SJSA1 (cell line): ENCODE data around the gene LPP. TPM values are rescaled to one million over a fixed set of nuclear protein-coding genes. Genes with fewer than 3 reads are reported as not detected.
"Not testable (repeated sequence)": the region's sequence is repeated elsewhere in the genome, so short reads cannot be mapped to it uniquely, and the experiment has no call there.

Experiments
- DNase-seq, 2 experiments: peaks; one replicate each; pipeline ENCODE4 v3.0.0-alpha.2; 2015 to 2020; ENCODE audit warnings: low spot score in 2 of 2, low read depth in 1 of 2
- H3K27ac ChIP-seq: fragments of 250-450 bp; sonication (Bioruptor Pico); 2 replicates; pipeline ENCODE4 v1.5.1; 2020; ENCODE audit warnings: mild to moderate bottlenecking, moderate library complexity
- H3K27me3 ChIP-seq: fragments of 250-450 bp; sonication (Bioruptor Pico); replicated peaks from 2 replicates; pipeline ENCODE4 v1.5.1; 2020; ENCODE audit warnings: mild to moderate bottlenecking, moderate library complexity
- H3K36me3 ChIP-seq: fragments of 250-450 bp; sonication (Bioruptor Pico); 2 replicates; pipeline ENCODE4 v1.5.1; 2020; ENCODE audit warnings: mild to moderate bottlenecking
- H3K4me1 ChIP-seq: fragments of 250-450 bp; sonication (Bioruptor Pico); replicated peaks from 2 replicates; pipeline ENCODE4 v1.6.1; 2021; ENCODE audit warnings: mild to moderate bottlenecking
- H3K4me3 ChIP-seq: fragments of 250-450 bp; sonication (Bioruptor Pico); 2 replicates; pipeline ENCODE4 v1.5.1; 2020; ENCODE audit warnings: mild to moderate bottlenecking
- H3K9me3 ChIP-seq: fragments of 250-450 bp; sonication (Bioruptor Pico); replicated peaks from 2 replicates; pipeline ENCODE4 v1.5.1; 2020; ENCODE audit warnings: mild to moderate bottlenecking
- total RNA-seq: library from RNA; depleted of rRNA; stranded (reverse); fragments of >200 nt; shearing (Covaris generic); gene quantifications from 2 replicates; pipeline ENCODE4 v1.2.3, GENCODE V29; 2014

LPP gene
- total RNA-seq, 1 experiment from 2014 or later = 132 TPM

GRCh38 chr3:188617988-188618701 lies 464.2 kb downstream of the LPP start:
- no peaks in the 10 kb centered on the region for H3K27me3 ChIP-seq
- no peak for DNase-seq
- no peak overlapping the region for H3K4me3 ChIP-seq
- H3K36me3 ChIP-seq = peaks cover 9% of the 10 kb centered on the region
- H3K27ac ChIP-seq = no peak overlapping the region
- peaks cover under 1% of the 10 kb centered on the region for H3K4me1 ChIP-seq
- H3K9me3 ChIP-seq = no peaks in the 10 kb centered on the region

GRCh38 chr3:188620752-188621151 lies 466.8 kb downstream of the LPP start:
- Histone ChIP-seq H3K36me3 (no peaks in the 10 kb centered on the region; the same call in 1 of the 2 replicates), H3K27ac (no peak overlapping the region), H3K4me1 (peaks cover 26% of the 10 kb centered on the region), H3K27me3 (no peaks in the 10 kb centered on the region), H3K4me3 (no peak overlapping the region), H3K9me3 (no peaks in the 10 kb centered on the region)
- DNase-seq = no peak

- Histone ChIP-seq H3K4me1 (peaks cover 57% of the 10 kb centered on the region), H3K27me3 (no peaks in the 10 kb centered on the region), H3K9me3 (no peaks in the 10 kb centered on the region), H3K36me3 (no peaks in the 10 kb centered on the region), H3K27ac (peak overlapping the region; percentile 53), H3K4me3 (no peak overlapping the region)
- peak; percentile 50 to 67 for DNase-seq
These were observed 470.4 kb downstream of the LPP start for GRCh38 chr3:188624384-188624783.

GRCh38 chr3:188624828-188625227 lies 470.9 kb downstream of the LPP start:
- Histone ChIP-seq H3K4me3 (no peak overlapping the region), H3K36me3 (no peaks in the 10 kb centered on the region), H3K4me1 (peaks cover 57% of the 10 kb centered on the region), H3K27me3 (no peaks in the 10 kb centered on the region), H3K9me3 (no peaks in the 10 kb centered on the region), H3K27ac (peak overlapping the region; percentile 53)
- DNase-seq = no peak

- no peaks in the 10 kb centered on the region for H3K9me3 ChIP-seq
- peak overlapping the region; percentile 82 for H3K27ac ChIP-seq
- H3K27me3 ChIP-seq = no peaks in the 10 kb centered on the region
- peaks cover 14% of the 10 kb centered on the region; the same call in 1 of the 2 replicates for H3K36me3 ChIP-seq
- peak in 1 of 2 experiments; percentile 88 for DNase-seq
- H3K4me1 ChIP-seq = peaks cover 81% of the 10 kb centered on the region
- H3K4me3 ChIP-seq = no peak overlapping the region
These were observed 473.7 kb downstream of the LPP start for GRCh38 chr3:188627652-188628051.

GRCh38 chr3:188631291-188632010 lies 477.5 kb downstream of the LPP start:
- Histone ChIP-seq H3K27ac (peak overlapping the region; percentile 78), H3K36me3 (peaks cover 25% of the 10 kb centered on the region), H3K4me3 (no peak overlapping the region), H3K27me3 (no peaks in the 10 kb centered on the region), H3K9me3 (no peaks in the 10 kb centered on the region), H3K4me1 (peaks cover 67% of the 10 kb centered on the region)
- peak; percentile 59 to 70 for DNase-seq

GRCh38 chr3:188633206-188633605 lies 479.2 kb downstream of the LPP start:
- H3K4me3 ChIP-seq = no peak overlapping the region
- DNase-seq = no peak
- peaks cover 25% of the 10 kb centered on the region for H3K36me3 ChIP-seq
- H3K9me3 ChIP-seq = no peaks in the 10 kb centered on the region
- H3K27me3 ChIP-seq = no peaks in the 10 kb centered on the region
- H3K4me1 ChIP-seq = peaks cover 52% of the 10 kb centered on the region
- H3K27ac ChIP-seq = 0 out of 2 replicates have a peak overlapping the region, but pooled peaks have one; percentile 78

- Histone ChIP-seq H3K27ac (no peak overlapping the region), H3K9me3 (no peaks in the 10 kb centered on the region), H3K27me3 (no peaks in the 10 kb centered on the region), H3K4me3 (no peak overlapping the region), H3K36me3 (peaks cover 25% of the 10 kb centered on the region), H3K4me1 (peaks cover 42% of the 10 kb centered on the region)
- DNase-seq = no peak
These were observed 480.3 kb downstream of the LPP start for GRCh38 chr3:188634285-188634684.

- H3K4me1 ChIP-seq = peaks cover 40% of the 10 kb centered on the region
- H3K27me3 ChIP-seq = no peaks in the 10 kb centered on the region
- H3K27ac ChIP-seq = no peak overlapping the region
- peaks cover 23% of the 10 kb centered on the region for H3K36me3 ChIP-seq
- H3K9me3 ChIP-seq = no peaks in the 10 kb centered on the region
- DNase-seq = peak in 1 of 2 experiments; percentile 28
- no peak overlapping the region for H3K4me3 ChIP-seq
These were observed 481.5 kb downstream of the LPP start for GRCh38 chr3:188635258-188636042.

GRCh38 chr3:188636292-188636691 lies 482.3 kb downstream of the LPP start:
- H3K36me3 ChIP-seq = peaks cover 19% of the 10 kb centered on the region
- H3K4me1 ChIP-seq = peaks cover 32% of the 10 kb centered on the region
- H3K27me3 ChIP-seq, H3K9me3 ChIP-seq, DNase-seq, H3K4me3 ChIP-seq, H3K27ac ChIP-seq: not testable (repeated sequence)

GRCh38 chr3:188641076-188641475 lies 487.1 kb downstream of the LPP start:
- Histone ChIP-seq H3K9me3 (no peaks in the 10 kb centered on the region), H3K4me1 (no peaks in the 10 kb centered on the region; the same call in 1 of the 2 replicates), H3K4me3 (no peak overlapping the region), H3K36me3 (peaks cover 13% of the 10 kb centered on the region), H3K27ac (no peak overlapping the region), H3K27me3 (no peaks in the 10 kb centered on the region)
- no peak for DNase-seq

GRCh38 chr3:188643736-188644135 lies 489.8 kb downstream of the LPP start:
- no peak overlapping the region for H3K4me3 ChIP-seq
- no peaks in the 10 kb centered on the region for H3K9me3 ChIP-seq
- peaks cover 6% of the 10 kb centered on the region for H3K4me1 ChIP-seq
- no peak for DNase-seq
- no peak overlapping the region for H3K27ac ChIP-seq
- peaks cover 18% of the 10 kb centered on the region for H3K36me3 ChIP-seq
- no peaks in the 10 kb centered on the region for H3K27me3 ChIP-seq

GRCh38 chr3:188646592-188646991 lies 492.6 kb downstream of the LPP start:
- no peaks in the 10 kb centered on the region for H3K9me3 ChIP-seq
- DNase-seq = no peak
- no peak overlapping the region for H3K4me3 ChIP-seq
- H3K4me1 ChIP-seq = peaks cover 19% of the 10 kb centered on the region
- H3K36me3 ChIP-seq = peaks cover 18% of the 10 kb centered on the region
- no peaks in the 10 kb centered on the region for H3K27me3 ChIP-seq
- H3K27ac ChIP-seq = no peak overlapping the region
